ENCODE results near the gene RIPK4.

GRCh38 chr21:41743321-41744027, 23.4 kb downstream of the RIPK4 start:
- TF ChIP-seq CTCF (optimal IDR thresholded peaks at IDR 0.05 in 1 of 3, IDR thresholded peaks at IDR 0.05 in 1 of 3, conservative IDR thresholded peaks at IDR 0.05 in 1 of 3; ENCODE audit: extremely low read depth in 1 of 3, insufficient read depth in 2 of 3, low read length in 3 of 3) (no peak), EZH2 (IDR thresholded peaks at IDR 0.05; ENCODE audit: low read length) (no peak)
